ENCODE results near the gene CRAT.

GRCh38 chr9:129069862-129070641 is 40.5 kb downstream of the CRAT start:
- TF ChIP-seq, protein P1, sequence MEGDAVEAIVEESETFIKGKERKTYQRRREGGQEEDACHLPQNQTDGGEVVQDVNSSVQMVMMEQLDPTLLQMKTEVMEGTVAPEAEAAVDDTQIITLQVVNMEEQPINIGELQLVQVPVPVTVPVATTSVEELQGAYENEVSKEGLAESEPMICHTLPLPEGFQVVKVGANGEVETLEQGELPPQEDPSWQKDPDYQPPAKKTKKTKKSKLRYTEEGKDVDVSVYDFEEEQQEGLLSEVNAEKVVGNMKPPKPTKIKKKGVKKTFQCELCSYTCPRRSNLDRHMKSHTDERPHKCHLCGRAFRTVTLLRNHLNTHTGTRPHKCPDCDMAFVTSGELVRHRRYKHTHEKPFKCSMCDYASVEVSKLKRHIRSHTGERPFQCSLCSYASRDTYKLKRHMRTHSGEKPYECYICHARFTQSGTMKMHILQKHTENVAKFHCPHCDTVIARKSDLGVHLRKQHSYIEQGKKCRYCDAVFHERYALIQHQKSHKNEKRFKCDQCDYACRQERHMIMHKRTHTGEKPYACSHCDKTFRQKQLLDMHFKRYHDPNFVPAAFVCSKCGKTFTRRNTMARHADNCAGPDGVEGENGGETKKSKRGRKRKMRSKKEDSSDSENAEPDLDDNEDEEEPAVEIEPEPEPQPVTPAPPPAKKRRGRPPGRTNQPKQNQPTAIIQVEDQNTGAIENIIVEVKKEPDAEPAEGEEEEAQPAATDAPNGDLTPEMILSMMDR (conservative IDR thresholded peaks at IDR 0.05; ENCODE audit: low read depth, low read length), result no peak
- no peak for TF ChIP-seq EZH2 (IDR thresholded peaks at IDR 0.05; ENCODE audit: low read length, unreplicated experiment)
